T-helper 1 cell treated with Interleukin-12 subunit alpha and Interleukin-12 subunit beta and Interleukin-4 antibody, amounts not matched to agents 30 μg/mL and 1 μg/mL, for 36 hours (primary cell): ENCODE measurements around the gene F10.

Source experiments
- H3K27ac Mint-ChIP-seq: one replicate; pipeline ENCODE4 v1.8.0; 2021; ENCODE audit warnings: mild to moderate bottlenecking, mixed read lengths
- H3K27me3 Mint-ChIP-seq: one replicate; pipeline ENCODE4 v1.8.0; 2021; ENCODE audit warnings: low read depth, mixed read lengths
- H3K36me3 Mint-ChIP-seq: one replicate; pipeline ENCODE4 v1.8.0; 2021; ENCODE audit warnings: low read depth, mixed read lengths
- H3K4me1 Mint-ChIP-seq: one replicate; pipeline ENCODE4 v1.8.0; 2021; ENCODE audit warnings: low read depth, mixed read lengths
- H3K4me3 Mint-ChIP-seq: one replicate; pipeline ENCODE4 v1.8.0; 2021; ENCODE audit warnings: mild to moderate bottlenecking, moderate library complexity, mixed read lengths
- H3K9me3 Mint-ChIP-seq: one replicate; pipeline ENCODE4 v1.8.0; 2021; ENCODE audit warnings: mixed read lengths

Gene F10

DNA sequence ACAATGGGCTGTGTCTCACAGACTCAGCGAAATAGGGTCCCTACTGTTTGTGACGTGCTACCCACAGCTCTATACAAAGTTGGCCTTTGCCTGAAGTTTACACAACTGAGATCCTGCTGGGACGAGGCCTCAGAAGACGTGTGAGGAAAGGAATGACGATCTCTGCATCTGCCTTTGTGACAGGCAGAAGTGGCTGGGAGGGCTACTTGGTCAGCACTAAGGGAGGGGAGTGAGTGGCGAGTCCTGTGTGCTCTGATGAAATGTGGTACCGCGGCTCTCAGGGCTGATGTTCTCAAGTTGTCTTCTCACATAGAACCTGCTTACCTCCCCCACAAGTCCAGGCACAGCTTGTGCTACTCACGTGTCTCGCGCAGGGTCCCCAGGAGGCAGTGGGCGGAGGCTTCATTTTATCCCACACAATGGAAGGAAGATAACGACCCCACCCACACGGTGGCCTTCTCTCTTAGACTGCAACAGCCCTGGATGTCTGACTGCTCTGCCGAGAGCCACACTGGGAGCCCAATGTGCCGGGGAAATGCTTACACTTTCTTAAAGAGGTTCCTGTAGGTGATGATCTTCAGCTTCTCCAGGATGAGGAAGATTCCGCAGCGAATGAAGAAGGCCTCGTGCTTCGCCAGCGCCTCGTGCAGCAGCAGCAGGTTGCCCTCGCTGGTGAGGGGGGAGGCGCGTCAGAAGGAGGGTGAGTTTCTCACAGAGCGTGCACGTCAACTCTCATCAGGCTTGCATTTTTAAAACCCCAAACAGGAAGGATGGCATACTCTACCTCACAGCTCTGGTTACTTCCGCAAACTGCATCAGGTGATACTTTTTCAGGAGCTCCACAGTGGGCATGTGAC is 57.0 kb downstream of the F10 start:
- Mint-ChIP-seq H3K27me3 (no peaks in the 10 kb centered on the region), H3K36me3 (peaks cover 52% of the 10 kb centered on the region), H3K4me3 (no peak overlapping the region), H3K9me3 (peaks cover 4% of the 10 kb centered on the region), H3K27ac (peak overlapping the region; percentile 71), H3K4me1 (peaks cover 48% of the 10 kb centered on the region)

DNA sequence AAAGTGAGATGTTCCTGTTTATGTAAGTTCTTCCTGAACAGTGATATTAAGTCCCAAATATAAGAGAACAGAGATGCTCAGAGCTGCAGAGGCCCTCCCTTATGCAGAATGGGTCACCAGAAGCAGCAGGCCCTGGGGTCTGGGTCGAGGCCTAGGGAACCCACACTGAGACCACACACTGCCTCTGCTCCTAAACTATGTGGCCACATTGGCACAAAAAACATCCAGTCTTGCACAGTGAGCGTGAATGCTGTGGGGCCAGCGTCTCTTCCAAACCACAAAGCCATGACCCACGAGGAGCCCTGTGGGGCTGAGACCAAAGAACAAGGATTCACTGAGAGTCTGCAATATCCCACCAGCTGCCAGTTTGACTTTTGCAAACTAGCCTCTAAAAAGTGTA is 59.4 kb downstream of the F10 start:
- no peaks in the 10 kb centered on the region for H3K27me3 Mint-ChIP-seq
- peaks cover 50% of the 10 kb centered on the region for H3K36me3 Mint-ChIP-seq
- no peak overlapping the region for H3K4me3 Mint-ChIP-seq
- peaks cover 53% of the 10 kb centered on the region for H3K4me1 Mint-ChIP-seq
- no peak overlapping the region for H3K27ac Mint-ChIP-seq
- H3K9me3 Mint-ChIP-seq, result no peaks in the 10 kb centered on the region

DNA sequence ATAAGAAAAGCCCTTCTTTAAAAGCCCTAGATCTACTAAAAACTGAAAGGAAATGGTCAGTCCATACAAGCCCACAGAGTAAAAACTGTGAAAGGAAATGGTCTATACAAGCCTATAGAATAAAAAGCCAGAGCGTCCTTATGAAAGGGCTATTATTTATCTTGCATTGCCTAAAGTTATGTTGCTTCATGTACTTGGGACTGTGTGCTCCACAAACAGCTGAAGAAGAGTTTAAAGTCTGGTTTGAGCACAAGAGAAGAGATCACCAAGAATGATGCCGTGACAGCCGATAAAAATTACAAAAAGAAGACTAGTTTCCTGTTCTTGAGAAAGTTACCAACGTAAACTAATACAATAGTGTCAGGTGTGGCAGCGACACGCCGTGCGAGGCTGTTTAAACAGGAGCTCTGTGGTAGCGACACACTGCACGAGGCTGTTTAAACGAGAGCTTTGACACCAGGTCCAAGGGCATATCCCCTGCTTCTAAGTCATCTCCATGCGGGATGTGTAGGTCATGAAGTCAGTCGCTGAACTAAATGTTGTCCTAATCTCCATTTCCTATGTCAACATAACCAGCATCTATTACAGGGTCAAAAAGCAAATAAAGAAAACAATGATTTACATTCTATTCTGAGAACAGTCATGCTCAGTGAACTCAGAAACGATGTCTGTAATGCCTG is 61.0 kb downstream of the F10 start:
- Mint-ChIP-seq H3K27ac (no peak overlapping the region), H3K9me3 (no peaks in the 10 kb centered on the region), H3K27me3 (no peaks in the 10 kb centered on the region), H3K4me3 (no peak overlapping the region), H3K36me3 (peaks cover 55% of the 10 kb centered on the region), H3K4me1 (peaks cover 58% of the 10 kb centered on the region)

DNA sequence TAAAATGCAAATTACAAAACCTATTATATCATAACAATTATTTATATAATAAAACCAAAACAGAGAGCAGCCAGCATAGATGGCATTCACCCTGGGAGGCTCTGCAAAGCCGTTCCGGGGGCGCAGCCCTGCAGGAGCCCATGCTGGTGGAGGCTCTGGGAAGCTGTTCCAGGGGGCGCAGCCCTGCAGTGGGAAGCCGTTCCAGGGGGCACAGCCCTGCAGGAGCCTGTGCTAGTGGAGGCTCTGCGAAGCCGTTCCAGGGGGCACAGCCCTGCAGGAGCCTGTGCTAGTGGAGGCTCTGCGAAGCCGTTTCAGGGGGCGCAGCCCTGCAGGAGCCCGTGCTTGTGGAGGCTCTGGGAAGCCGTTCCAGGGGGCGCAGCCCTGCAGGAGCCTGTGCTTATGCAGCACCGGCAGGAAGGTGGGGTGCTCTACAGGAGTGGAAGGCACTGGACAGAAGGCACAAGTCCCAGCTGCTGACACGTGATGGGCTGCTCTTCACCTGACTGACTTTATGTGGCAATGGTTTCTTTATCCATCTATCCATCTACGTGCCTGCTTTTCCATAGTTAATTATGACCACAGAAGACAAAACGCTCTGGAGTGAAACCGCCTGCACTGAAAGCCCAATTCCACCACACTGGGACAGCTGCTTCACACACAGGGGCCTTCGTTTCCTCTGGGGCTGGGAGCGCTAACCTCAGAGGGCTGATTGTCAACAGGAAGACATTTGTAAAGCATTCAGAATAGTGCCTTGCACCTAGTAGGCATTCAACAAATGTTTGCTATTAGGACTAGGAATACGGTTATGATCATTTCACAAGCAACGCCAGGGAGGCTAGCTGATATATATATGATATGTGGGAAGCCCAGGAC is 62.2 kb downstream of the F10 start:
- H3K4me1 Mint-ChIP-seq, result peaks cover 52% of the 10 kb centered on the region
- H3K9me3 Mint-ChIP-seq, result no peaks in the 10 kb centered on the region
- H3K4me3 Mint-ChIP-seq, result peak overlapping the region; percentile 71
- H3K27me3 Mint-ChIP-seq, result no peaks in the 10 kb centered on the region
- H3K27ac Mint-ChIP-seq, result peak overlapping the region; percentile 73
- H3K36me3 Mint-ChIP-seq, result peaks cover 55% of the 10 kb centered on the region

DNA sequence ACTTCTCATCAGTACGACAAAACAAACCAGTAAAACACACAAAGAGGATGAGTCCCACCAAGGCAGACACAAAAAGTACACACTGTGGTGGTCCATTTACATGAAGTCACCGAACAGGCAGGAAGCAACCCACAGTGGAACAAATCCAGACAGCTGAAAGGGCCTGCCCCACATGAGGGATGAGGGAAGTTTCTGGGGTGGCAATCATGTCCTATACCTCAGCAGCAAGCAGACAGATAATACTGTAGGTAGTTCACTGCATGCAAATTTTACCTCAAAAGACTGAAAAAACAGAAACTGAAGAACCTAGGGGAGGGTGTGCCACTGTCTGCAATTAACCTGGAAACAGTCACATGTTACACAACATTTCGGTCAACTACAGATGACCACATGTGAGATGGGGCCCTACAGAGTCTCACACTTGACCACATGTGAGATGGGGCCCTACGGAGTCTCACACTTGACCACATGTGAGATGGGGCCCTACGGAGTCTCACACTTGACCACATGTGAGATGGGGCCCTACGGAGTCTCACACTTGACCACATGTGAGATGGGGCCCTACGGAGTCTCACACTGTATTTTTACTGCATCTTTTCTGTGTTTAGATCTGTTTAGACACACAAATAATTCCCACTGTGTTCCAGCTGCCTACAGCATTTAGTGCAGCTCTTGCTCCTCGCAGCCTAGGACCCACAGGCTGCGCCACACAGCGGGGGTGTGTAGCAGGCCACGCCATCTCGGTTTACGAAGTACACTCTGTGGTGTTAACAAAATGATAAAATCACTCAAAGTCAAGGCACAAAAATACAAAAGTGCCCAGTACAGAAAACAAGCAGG is 63.7 kb downstream of the F10 start:
- Mint-ChIP-seq H3K27ac (peak overlapping the region; percentile 18), H3K36me3 (peaks cover 55% of the 10 kb centered on the region), H3K4me1 (peaks cover 41% of the 10 kb centered on the region), H3K9me3 (no peaks in the 10 kb centered on the region), H3K27me3 (no peaks in the 10 kb centered on the region), H3K4me3 (peak overlapping the region; percentile 43)

DNA sequence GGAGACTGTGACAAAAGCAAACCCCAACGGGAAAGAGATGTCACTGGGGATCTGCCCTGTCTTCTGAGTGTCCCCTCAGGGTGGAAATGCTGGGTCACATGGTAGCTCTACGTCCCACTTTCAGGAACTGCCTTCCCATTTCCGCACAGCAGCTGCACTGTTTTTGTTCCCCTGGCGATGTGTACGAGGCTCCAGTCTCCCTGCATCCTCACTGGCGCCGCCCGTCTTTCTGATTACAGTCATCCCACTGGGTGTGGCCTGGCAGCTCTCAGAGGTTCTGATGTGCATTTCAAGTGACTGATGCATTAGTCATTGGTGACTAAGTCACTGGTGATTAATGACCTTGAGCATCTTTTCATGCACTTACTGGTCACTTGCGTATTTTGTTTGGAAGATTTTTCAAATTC is 64.7 kb downstream of the F10 start:
- Mint-ChIP-seq H3K4me3 (no peak overlapping the region), H3K4me1 (peaks cover 37% of the 10 kb centered on the region), H3K27ac (peak overlapping the region; percentile 21), H3K27me3 (no peaks in the 10 kb centered on the region), H3K36me3 (peaks cover 52% of the 10 kb centered on the region), H3K9me3 (no peaks in the 10 kb centered on the region)

DNA sequence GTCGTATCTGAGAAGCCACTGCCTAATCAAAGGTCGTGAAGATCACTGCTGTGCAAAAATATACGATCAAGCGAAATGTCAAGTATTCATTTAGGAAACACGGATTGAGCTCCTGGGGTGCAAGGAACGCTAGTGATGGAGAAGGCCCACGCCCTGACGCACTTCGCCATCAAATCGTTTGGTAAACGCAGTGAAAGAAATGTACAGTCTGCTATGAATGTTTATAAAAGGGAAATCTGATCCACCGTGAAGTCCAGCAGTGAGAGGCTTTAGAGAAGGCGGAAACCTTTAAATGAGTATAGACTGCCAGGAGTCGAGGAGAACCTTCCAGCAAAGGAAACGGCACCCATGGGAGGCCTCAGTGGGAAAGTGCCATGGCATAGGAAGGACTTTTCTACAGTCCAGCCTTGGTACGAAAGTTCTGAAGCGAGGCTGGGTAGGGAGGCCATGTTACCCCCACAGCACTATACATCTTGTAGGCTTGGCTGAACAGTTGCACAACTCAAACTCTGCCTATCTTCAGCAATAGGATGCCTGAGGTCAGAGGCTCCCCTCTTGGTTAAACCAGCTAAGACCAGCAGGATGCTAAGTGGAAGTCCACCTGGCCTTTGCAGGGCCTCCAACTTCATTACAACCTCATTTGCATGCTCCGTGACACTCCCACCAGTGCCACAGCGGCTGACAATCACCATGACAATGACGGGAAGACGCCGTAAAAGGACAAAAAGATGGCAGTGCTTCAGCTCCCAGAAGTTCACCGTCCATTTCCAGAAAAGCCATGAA is 65.5 kb downstream of the F10 start:
- H3K4me3 Mint-ChIP-seq, result no peak overlapping the region
- peaks cover 54% of the 10 kb centered on the region for H3K36me3 Mint-ChIP-seq
- H3K4me1 Mint-ChIP-seq, result peaks cover 37% of the 10 kb centered on the region
- no peaks in the 10 kb centered on the region for H3K9me3 Mint-ChIP-seq
- H3K27ac Mint-ChIP-seq, result no peak overlapping the region
- no peaks in the 10 kb centered on the region for H3K27me3 Mint-ChIP-seq

DNA sequence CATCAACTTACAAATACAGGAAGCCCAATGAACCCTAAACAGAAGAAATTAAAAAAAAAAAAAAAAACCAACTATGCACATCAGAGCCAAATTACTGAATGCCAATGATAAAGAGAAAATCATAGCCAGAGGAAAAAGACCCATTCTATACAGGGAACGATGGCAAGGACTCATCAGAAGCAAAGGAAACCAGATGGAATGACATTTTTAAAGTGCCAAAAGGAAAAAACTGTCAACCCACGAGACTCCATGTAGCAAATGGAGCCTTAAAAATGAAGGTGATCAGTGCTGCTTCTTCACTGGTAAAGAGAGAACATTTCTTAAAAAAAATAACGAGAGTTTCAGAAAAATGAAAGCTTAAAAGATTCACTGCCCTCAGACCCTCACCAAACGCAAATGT is 67.6 kb downstream of the F10 start:
- Mint-ChIP-seq H3K36me3 (peaks cover 56% of the 10 kb centered on the region), H3K9me3 (no peaks in the 10 kb centered on the region), H3K4me1 (peaks cover 29% of the 10 kb centered on the region), H3K27ac (no peak overlapping the region), H3K4me3 (no peak overlapping the region), H3K27me3 (no peaks in the 10 kb centered on the region)

DNA sequence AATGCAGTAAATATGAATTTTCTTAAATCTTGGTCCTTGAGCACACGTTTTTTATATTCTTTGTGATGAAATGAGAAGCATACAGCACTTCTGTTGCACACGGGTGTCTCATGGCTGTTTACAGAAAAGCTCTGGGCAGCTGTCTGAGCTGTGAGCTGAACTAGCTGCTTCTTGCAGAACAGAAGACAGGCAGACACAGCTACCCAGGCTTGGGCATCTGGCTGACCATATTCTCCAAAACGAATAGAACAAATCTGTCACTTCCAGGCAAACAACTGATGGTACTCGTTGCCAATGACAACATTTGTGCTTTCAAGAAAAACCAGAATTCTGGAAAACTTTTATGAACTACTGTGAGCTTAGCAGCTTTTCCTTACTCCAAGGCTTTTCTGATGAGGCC is 69.7 kb downstream of the F10 start:
- Mint-ChIP-seq H3K27ac (no peak overlapping the region), H3K36me3 (peaks cover 62% of the 10 kb centered on the region), H3K27me3 (no peaks in the 10 kb centered on the region), H3K4me1 (peaks cover 15% of the 10 kb centered on the region), H3K9me3 (no peaks in the 10 kb centered on the region), H3K4me3 (no peak overlapping the region)

DNA sequence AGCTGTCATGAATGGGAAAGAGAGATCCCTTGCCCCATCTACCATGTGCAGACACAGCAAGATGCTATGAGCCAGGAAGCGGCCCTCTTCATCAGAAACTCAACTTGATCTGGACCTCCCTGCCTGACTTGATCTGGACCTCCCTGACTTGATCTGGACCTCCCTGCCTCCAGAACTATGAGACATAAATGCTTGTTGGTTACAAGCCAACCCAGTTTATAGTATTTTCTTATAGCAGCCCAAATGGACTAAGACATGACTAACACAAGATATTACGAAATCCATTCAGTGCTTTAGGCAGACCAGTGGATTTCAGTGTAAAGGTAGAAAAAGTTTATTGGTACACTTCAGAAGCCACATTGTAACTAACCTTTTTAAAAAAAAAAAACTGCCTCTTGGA is 70.3 kb downstream of the F10 start:
- no peaks in the 10 kb centered on the region for H3K9me3 Mint-ChIP-seq
- H3K36me3 Mint-ChIP-seq, result peaks cover 60% of the 10 kb centered on the region
- no peak overlapping the region for H3K4me3 Mint-ChIP-seq
- no peak overlapping the region for H3K27ac Mint-ChIP-seq
- peaks cover 10% of the 10 kb centered on the region for H3K4me1 Mint-ChIP-seq
- H3K27me3 Mint-ChIP-seq, result no peaks in the 10 kb centered on the region

DNA sequence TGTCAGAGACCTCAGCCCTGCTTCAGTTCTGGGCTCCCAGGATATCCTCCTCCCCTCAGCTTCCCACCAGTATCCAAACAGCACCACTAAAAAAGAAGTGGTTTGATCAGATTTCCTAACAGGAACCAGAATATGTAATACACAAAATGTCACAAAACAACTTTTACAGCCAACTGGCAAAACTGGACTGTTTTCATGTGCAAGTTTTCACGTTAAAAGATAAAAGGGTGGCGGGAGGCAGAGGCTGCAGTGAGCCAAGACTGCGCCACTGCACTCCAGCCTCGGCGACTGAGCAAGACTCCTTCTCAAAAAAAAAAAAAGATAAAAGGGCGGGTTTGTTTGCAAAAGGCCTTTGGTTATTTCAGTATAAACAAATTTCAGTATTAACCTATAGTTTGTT is 72.8 kb downstream of the F10 start:
- Mint-ChIP-seq H3K36me3 (peaks cover 50% of the 10 kb centered on the region), H3K4me1 (peaks cover 1% of the 10 kb centered on the region), H3K4me3 (no peak overlapping the region), H3K27ac (no peak overlapping the region), H3K9me3 (no peaks in the 10 kb centered on the region), H3K27me3 (no peaks in the 10 kb centered on the region)

DNA sequence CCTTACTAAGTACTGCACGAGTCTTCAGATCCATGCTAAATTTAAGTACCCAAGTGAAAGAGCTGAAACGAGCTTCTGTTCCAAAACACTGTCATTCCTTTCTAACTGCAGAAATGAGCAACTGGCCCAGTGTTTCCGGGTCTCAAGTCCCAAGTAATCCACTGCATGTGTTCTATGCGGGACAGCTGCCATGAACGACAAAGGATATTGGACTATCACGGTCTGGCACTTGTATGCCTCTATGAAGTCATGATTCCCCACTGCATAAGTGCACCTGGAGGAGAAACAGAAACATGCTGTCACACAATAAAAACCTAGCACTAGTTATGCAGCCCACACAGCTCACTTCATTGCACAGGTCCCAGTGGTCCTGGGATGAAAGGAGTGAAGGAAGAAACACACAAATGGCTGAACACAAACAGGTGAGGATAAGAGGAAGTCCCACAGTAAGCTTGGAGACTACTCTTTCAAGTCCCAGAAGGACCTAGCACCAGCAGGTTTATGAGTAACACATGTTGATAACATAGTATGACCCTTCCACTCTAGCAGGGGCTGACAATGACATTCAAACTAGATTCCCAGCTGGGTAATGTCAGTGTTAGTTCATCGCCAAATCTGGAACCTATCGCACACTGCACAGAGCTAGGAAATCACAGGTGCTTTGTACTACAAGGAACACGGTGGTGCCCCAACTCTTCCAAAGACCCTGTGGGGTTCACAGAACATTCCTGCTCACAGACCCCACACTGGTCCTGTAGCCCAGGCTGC is 74.6 kb downstream of the F10 start:
- peaks cover 48% of the 10 kb centered on the region for H3K36me3 Mint-ChIP-seq
- no peak overlapping the region for H3K4me3 Mint-ChIP-seq
- no peaks in the 10 kb centered on the region for H3K9me3 Mint-ChIP-seq
- no peak overlapping the region for H3K27ac Mint-ChIP-seq
- peaks cover 5% of the 10 kb centered on the region for H3K4me1 Mint-ChIP-seq
- H3K27me3 Mint-ChIP-seq, result no peaks in the 10 kb centered on the region
